ENCODE measurements around the gene NCKAP5. TPM values are rescaled to one million over a fixed set of nuclear protein-coding genes. Genes with fewer than 3 reads are reported as not detected.

Gene NCKAP5
- total RNA-seq, 2 experiments from 2014 or later, result not detected

DNA sequence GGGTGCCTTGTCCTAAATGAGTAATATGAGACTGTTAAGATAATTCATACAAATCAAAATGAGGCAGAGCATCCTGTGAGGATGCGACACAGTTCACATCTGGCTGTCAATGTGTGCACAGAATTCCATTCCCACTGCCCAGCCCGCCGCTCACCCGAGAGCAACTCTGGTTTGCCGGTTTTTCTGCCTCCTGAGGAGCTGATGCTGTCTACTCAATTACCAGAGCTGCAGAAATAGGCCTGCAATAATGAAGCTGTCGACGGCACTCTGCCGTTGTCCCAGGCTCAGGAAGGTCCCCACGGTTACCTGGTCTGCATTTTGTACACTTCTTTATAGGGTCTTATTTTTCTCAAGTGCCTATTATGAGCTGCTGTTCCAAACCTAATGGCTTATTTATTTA, 842.5 kb downstream of the NCKAP5 start:
- ChIA-PET POLR2A (no interaction called here), CTCF (no interaction called here)
- intact Hi-C loops (cut with micrococcal nuclease), result no loop called here
- no peaks in the 10 kb centered on the region for H3K4me1 Mint-ChIP-seq (ENCODE audit: low read depth)
- H3K9me3 Mint-ChIP-seq, result no peaks in the 10 kb centered on the region
- TF ChIP-seq, protein P1, sequence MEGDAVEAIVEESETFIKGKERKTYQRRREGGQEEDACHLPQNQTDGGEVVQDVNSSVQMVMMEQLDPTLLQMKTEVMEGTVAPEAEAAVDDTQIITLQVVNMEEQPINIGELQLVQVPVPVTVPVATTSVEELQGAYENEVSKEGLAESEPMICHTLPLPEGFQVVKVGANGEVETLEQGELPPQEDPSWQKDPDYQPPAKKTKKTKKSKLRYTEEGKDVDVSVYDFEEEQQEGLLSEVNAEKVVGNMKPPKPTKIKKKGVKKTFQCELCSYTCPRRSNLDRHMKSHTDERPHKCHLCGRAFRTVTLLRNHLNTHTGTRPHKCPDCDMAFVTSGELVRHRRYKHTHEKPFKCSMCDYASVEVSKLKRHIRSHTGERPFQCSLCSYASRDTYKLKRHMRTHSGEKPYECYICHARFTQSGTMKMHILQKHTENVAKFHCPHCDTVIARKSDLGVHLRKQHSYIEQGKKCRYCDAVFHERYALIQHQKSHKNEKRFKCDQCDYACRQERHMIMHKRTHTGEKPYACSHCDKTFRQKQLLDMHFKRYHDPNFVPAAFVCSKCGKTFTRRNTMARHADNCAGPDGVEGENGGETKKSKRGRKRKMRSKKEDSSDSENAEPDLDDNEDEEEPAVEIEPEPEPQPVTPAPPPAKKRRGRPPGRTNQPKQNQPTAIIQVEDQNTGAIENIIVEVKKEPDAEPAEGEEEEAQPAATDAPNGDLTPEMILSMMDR (IDR thresholded peaks at IDR 0.05), result no peak
- DNase-seq (no peak), ATAC-seq (no peak)
- no peak overlapping the region for H3K4me3 Mint-ChIP-seq
- H3K27ac Mint-ChIP-seq, result no peak overlapping the region
- H3K27me3 Mint-ChIP-seq, result no peaks in the 10 kb centered on the region
- no peaks in the 10 kb centered on the region for H3K36me3 Mint-ChIP-seq (ENCODE audit: low read depth)

DNA sequence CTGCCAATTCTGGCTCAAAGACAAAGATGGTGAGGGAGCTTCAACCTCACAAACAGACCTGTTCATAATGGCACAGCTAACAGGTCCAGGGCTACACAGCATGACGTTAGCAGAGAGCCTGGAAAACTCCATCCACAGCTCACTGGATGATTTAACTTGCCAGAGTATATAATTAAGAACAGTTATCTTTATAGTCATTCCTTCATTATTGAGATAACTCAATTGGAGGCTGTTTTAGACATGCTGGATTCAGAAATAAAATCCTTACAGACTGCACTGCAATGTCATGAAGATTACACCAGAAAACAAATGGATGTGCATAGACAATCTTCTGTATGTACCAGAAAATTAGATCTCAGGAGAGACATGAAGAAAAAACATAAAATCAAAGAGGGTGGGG, 843.1 kb downstream of the NCKAP5 start:
- TF ChIP-seq, protein P1 (IDR thresholded peaks at IDR 0.05), result no peak
- Mint-ChIP-seq H3K4me3 (no peak overlapping the region), H3K36me3 (ENCODE audit: low read depth) (no peaks in the 10 kb centered on the region), H3K27me3 (no peaks in the 10 kb centered on the region), H3K4me1 (ENCODE audit: low read depth) (no peaks in the 10 kb centered on the region), H3K27ac (no peak overlapping the region), H3K9me3 (no peaks in the 10 kb centered on the region)
- POLR2A ChIA-PET, result no interaction called here
- no peak for ATAC-seq
- DNase-seq, result no peak
- intact Hi-C loops (cut with micrococcal nuclease), result no loop called here
- CTCF ChIA-PET, result no interaction called here

DNA sequence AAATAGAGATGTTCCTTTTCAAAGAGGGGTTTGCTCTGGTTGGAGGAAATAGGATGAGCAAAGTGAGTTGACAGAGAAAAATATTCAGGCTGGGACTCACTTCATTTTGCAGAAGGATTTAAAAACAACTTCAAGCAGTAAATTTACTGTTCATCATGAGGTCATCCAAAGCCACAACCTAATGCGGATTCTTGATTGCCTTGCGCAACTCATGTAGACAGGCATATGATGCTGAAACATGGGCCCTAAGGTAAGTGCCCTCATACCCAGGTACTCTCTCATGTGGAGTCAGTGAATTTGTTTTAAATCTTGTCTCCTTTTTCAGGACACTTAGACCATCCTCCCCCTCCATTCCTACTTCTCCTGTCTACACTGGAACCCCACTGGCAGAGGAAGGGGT, 846.3 kb downstream of the NCKAP5 start:
- no peak overlapping the region for H3K4me3 Mint-ChIP-seq
- no peak for DNase-seq
- ChIA-PET POLR2A (no interaction called here), CTCF (no interaction called here)
- H3K9me3 Mint-ChIP-seq, result no peaks in the 10 kb centered on the region
- ATAC-seq, result no peak
- H3K27ac Mint-ChIP-seq, result no peak overlapping the region
- TF ChIP-seq, protein P1 (IDR thresholded peaks at IDR 0.05), result no peak
- no peaks in the 10 kb centered on the region for H3K36me3 Mint-ChIP-seq (ENCODE audit: low read depth)
- H3K4me1 Mint-ChIP-seq (ENCODE audit: low read depth), result no peaks in the 10 kb centered on the region
- intact Hi-C loops (cut with micrococcal nuclease), result no loop called here
- H3K27me3 Mint-ChIP-seq, result no peaks in the 10 kb centered on the region

DNA sequence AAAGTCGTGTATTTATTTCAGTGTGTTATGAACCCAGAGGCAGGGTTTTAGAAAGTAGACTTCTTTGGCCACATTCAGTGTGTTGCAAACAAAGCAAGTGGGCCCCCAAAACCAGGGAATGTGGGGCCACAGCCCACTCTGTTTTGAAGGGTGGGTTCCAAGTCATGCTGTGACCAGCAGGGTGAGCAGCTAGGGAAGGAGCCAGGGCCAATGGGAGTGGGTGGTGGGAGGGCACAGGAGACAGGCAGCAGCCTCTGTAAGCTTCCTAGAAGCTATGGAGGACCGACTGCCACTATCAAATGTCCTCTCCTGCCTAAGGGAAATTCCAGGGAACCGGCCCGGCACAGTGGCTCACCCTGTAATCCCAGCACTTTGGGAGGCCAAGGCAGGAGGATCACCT, 847.9 kb downstream of the NCKAP5 start:
- TF ChIP-seq, protein P1 (IDR thresholded peaks at IDR 0.05), result no peak
- no peaks in the 10 kb centered on the region for H3K4me1 Mint-ChIP-seq (ENCODE audit: low read depth)
- intact Hi-C loops (cut with micrococcal nuclease), result no loop called here
- CTCF ChIA-PET, result interaction anchor here (1.0 kb wide), 1 partner anchor 41 kb away, joined by 3 read pairs; no protein-coding TSS in a partner anchor
- no peaks in the 10 kb centered on the region for H3K27me3 Mint-ChIP-seq
- DNase-seq (no peak), ATAC-seq (no peak)
- H3K9me3 Mint-ChIP-seq, result no peaks in the 10 kb centered on the region
- H3K27ac Mint-ChIP-seq, result no peak overlapping the region
- no peak overlapping the region for H3K4me3 Mint-ChIP-seq
- POLR2A ChIA-PET, result no interaction called here
- no peaks in the 10 kb centered on the region for H3K36me3 Mint-ChIP-seq (ENCODE audit: low read depth)

DNA sequence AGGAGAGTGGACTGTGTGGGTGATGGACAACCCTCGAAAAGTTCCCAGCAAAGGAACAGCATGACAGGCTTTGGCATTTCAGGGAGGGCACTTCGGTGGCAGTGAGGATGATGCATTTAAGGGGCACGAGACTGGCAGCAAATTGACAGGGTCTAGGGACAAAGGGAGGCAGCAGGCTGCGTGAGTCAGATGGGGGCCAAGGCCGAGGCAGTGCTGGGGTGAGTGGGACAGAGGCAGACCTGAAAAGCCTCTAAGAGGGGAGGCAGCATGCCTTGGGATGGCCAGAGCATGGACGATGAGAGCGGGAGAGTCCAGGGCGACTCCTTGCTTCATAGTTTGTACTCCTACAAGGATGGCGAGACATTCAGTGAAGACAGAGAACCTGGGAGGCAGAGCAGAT, 848.8 kb downstream of the NCKAP5 start:
- CTCF ChIA-PET, result interaction anchor here (1.0 kb wide), 1 partner anchor 42 kb away, joined by 3 read pairs; no protein-coding TSS in a partner anchor
- H3K27ac Mint-ChIP-seq, result no peak overlapping the region
- ATAC-seq, result no peak
- H3K4me3 Mint-ChIP-seq, result no peak overlapping the region
- H3K9me3 Mint-ChIP-seq, result no peaks in the 10 kb centered on the region
- H3K36me3 Mint-ChIP-seq (ENCODE audit: low read depth), result no peaks in the 10 kb centered on the region
- H3K4me1 Mint-ChIP-seq (ENCODE audit: low read depth), result no peaks in the 10 kb centered on the region
- TF ChIP-seq, protein P1 (IDR thresholded peaks at IDR 0.05), result no peak
- no peak for DNase-seq
- H3K27me3 Mint-ChIP-seq, result no peaks in the 10 kb centered on the region
- POLR2A ChIA-PET, result no interaction called here
- intact Hi-C loops (cut with micrococcal nuclease), result no loop called here
